HFF-Myc (cell line): Measurements from ENCODE around the gene MTOR.
A peak's percentile ranks its signal among the peaks of the same experiment; 100 is the strongest.

ENCODE experiments used
- DNase-seq: peaks from one replicate; pipeline ENCODE4 v3.0.0-alpha.2; 2011; ENCODE audit warnings: low read depth; ENCODE audit errors: extremely low read depth
- H3K4me3 ChIP-seq: replicated peaks from 2 replicates; pipeline ENCODE4 v1.5.1; 2011; ENCODE audit warnings: low read depth, mild to moderate bottlenecking, control low read depth, low read length
- TF ChIP-seq, protein P1 (sequence below): IDR thresholded peaks from 2 replicates; pipeline ENCODE4 v1.5.1; 2012; ENCODE audit warnings: mild to moderate bottlenecking, low read depth, low read length, control low read depth; ENCODE audit errors: missing control alignments

The MTOR gene

DNA sequence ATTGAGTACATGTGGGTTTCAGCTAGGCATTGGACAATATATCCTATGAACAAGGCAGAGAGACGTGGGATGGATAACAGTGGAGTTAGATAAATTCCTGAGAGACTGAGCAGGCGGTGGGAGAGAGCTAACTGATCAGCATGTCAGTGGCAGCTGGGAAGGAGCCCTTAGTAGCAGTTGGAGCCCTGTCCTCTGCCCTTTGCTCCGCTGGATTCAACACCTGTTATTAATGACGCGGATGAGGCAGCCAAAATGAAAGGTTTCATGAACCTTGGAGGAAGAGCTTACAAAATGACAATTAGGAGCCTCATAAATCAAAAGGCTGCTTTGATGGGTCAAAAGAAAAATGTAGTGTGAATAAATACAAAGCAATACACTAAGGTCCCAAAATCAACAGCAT lies 26.7 kb upstream of the MTOR start:
- no peak overlapping the region for H3K4me3 ChIP-seq
- TF ChIP-seq, protein P1, sequence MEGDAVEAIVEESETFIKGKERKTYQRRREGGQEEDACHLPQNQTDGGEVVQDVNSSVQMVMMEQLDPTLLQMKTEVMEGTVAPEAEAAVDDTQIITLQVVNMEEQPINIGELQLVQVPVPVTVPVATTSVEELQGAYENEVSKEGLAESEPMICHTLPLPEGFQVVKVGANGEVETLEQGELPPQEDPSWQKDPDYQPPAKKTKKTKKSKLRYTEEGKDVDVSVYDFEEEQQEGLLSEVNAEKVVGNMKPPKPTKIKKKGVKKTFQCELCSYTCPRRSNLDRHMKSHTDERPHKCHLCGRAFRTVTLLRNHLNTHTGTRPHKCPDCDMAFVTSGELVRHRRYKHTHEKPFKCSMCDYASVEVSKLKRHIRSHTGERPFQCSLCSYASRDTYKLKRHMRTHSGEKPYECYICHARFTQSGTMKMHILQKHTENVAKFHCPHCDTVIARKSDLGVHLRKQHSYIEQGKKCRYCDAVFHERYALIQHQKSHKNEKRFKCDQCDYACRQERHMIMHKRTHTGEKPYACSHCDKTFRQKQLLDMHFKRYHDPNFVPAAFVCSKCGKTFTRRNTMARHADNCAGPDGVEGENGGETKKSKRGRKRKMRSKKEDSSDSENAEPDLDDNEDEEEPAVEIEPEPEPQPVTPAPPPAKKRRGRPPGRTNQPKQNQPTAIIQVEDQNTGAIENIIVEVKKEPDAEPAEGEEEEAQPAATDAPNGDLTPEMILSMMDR: no peak
- no peak for DNase-seq

DNA sequence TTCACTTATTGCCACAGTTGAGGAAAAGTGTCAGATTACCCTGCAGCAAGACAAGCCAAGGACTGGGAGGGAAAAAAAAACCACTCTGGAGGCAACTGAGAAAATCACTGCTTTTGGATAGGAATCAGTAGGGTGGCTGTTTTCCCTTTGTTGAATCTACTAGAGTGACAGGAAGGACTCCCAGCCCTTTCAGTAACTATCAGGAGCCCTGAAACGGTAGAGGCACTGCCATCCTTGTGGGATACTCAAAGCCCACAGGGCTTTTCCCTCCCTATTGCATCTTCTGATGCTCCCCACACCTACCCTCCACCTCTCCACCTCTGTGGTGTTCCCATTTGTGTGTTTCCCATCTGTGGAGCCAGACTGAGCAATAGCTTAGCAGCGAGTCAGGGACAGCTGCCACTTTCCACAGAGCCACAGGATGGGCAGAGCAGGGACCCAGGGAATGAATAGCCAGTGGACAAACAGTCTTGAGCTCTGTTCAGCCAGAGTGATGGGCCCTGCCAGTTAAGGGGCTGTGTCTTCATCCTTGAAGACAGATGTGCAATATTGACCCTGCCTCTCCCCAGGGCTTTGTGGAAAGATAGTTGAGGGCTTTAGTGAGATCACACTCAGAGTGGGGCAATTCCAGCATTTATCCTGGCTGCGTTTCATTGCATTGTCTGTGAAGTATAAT lies 24.5 kb upstream of the MTOR start:
- TF ChIP-seq, protein P1: no peak
- H3K4me3 ChIP-seq: no peak overlapping the region
- no peak for DNase-seq

DNA sequence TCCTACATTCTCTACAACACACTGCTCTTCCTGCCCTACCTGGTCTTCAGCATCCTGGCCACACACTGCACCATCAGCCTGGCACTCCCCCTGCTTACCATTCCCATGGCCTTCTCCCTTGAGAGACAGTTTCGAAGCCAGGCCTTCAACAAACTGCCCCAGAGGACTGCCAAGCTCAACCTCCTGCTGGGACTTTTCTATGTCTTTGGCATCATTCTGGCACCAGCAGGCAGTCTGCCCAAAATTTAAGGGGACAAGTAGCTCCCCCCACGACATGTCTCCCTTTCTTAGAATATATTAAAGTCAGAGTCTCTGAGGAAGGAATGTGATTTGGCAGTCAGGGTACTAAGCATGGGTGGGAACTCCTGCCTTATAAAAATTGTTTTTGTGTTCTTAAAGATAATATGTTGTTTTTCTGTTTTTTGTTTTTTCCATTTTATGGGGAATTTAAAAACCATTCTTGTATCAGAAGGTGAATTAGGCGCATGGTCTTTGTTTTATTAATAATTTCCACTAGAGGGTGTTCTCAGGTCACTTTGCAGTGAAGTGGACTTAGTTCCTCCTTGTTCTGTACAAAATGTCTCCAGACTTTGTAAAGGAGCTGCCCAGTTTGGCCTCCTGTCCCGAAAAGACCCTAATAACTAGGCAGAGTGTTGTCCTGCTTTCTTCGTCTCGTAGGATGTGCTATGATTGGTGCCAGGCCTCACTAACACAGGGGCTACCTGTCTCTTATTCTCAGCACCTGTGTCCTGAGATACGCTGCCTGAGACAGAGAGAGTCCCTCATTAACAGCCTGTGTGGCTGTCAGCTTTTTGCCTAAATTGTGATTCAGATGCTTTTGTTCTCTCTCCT lies 23.8 kb upstream of the MTOR start:
- no peak overlapping the region for H3K4me3 ChIP-seq
- TF ChIP-seq, protein P1: peak; percentile 14
- DNase-seq: no peak

DNA sequence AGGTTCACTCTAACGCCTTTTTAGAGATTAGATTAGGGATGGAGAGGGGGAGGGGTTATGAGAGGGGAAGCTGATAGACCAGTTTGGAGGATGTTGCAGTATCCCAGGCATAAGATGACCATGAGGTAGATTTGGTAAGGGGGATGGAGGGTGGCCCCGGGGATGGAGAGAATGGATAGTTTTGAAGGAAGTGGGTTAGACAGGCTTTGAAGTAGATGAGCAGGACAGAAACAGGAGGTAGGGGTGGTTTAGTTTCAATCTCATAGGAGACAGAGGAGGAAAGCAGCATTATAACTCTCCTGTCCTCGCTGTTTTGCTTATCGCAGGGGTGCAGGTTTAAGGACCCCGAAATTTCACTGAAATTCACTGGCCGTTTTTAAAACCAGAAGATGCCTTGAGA lies 22.4 kb upstream of the MTOR start:
- no peak overlapping the region for H3K4me3 ChIP-seq
- TF ChIP-seq, protein P1: no peak

DNA sequence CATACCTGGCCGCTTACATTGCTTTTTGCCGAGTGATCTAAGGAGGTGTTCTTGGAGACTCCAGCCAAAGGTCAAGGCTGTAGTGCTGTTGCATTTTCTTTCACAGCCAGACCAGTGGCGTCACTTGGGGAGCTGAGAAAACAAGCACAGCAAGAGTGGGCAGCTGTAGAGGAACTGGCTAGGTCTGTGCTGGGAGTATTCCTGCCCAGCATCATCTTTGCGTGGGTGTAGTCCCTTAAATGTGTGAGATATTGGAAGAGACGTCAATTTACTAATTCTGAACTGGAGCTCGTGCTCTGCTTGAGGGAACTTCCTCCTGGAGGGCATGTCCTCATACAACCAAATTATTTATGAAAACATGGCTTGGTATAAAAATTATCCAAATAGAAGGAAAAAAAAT lies 20.8 kb upstream of the MTOR start:
- TF ChIP-seq, protein P1: no peak
- no peak for DNase-seq
- no peak overlapping the region for H3K4me3 ChIP-seq

More for the DNA sequence above, 22.4 kb upstream of the MTOR start:
- no peak for DNase-seq

DNA sequence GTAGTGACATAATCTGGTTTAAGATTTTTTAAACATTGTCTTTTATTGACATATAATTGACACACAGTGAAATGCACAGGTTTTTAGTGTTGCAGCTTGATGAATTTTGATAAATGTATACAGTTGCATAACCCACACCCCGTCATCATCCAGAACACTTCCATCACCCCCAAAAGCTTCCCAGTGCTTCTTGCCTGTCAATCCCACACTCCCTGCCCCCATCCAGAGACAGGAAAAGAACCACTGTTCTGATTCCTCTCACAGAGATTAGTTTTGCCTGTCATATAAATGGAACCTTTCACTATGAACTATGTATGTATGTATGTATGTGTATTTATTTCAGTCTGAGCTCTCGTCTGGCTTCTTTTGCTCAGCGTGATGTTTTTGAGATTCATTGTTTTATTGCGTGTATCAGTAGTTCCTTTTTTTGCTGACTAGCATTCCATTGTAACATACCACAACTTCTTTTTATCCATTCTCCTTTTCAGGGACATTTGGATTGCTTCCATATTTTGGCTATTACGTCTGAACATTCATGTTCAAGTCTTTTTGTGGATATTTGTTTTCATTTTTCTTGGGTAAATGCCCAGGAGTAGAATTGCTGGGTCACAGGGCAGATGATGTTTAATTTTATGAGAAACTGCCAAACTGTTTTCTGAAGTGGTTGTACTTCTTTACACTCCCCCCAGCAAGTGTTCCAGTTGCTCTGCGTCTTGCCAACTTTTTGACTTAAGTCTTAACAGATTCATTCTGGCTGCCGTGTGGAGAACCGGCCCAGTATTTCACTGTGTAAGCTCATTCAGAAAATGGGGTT lies 19.4 kb upstream of the MTOR start:
- TF ChIP-seq, protein P1: no peak
- no peak for DNase-seq
- no peak overlapping the region for H3K4me3 ChIP-seq
